ENCODE measurements around the gene HPS1.

HPS1 gene

GRCh38 chr10:98466861-98467505 lies 20.2 kb upstream of the HPS1 start:
- in situ Hi-C loops (cut with MboI; ENCODE audit: low sequenced_read_pairs) = loop anchor here (10.0 to 25.0 kb wide), 2 partner anchors 578 to 795 kb away; no protein-coding TSS in a partner anchor

- in situ Hi-C loops (cut with MboI; ENCODE audit: low sequenced_read_pairs) = loop anchor here (10.0 to 25.0 kb wide), 2 partner anchors 579 to 796 kb away; no protein-coding TSS in a partner anchor
These were observed 19.1 kb upstream of the HPS1 start for GRCh38 chr10:98465866-98466265.

- in situ Hi-C loops (cut with MboI; ENCODE audit: low sequenced_read_pairs) = loop anchor here (10.0 to 25.0 kb wide), 2 partner anchors 581 to 798 kb away; no protein-coding TSS in a partner anchor
These were observed 17.4 kb upstream of the HPS1 start for GRCh38 chr10:98463976-98464754.

- in situ Hi-C loops (cut with MboI; ENCODE audit: low sequenced_read_pairs) = loop anchor here (10.0 to 25.0 kb wide), 2 partner anchors 582 to 799 kb away; no protein-coding TSS in a partner anchor
These were observed 16.3 kb upstream of the HPS1 start for GRCh38 chr10:98463016-98463415.

GRCh38 chr10:98461500-98461842 lies 14.7 kb upstream of the HPS1 start:
- in situ Hi-C loops (cut with MboI; ENCODE audit: low sequenced_read_pairs) = loop anchor here (10.0 to 25.0 kb wide), 2 partner anchors 583 to 801 kb away; no protein-coding TSS in a partner anchor

GRCh38 chr10:98460837-98461499 lies 14.2 kb upstream of the HPS1 start:
- in situ Hi-C loops (cut with MboI; ENCODE audit: low sequenced_read_pairs) = loop anchor here (10.0 to 25.0 kb wide), 2 partner anchors 584 to 801 kb away; no protein-coding TSS in a partner anchor

GRCh38 chr10:98458809-98459784 lies 12.4 kb upstream of the HPS1 start:
- in situ Hi-C loops (cut with MboI; ENCODE audit: low sequenced_read_pairs) = loop anchor here (25.0 kb wide), 1 partner anchor 803 kb away; no protein-coding TSS in a partner anchor

GRCh38 chr10:98457721-98458120 lies 11.0 kb upstream of the HPS1 start:
- in situ Hi-C loops (cut with MboI; ENCODE audit: low sequenced_read_pairs) = loop anchor here (25.0 kb wide), 1 partner anchor 805 kb away; no protein-coding TSS in a partner anchor

GRCh38 chr10:98456686-98457482 lies 10.1 kb upstream of the HPS1 start:
- in situ Hi-C loops (cut with MboI; ENCODE audit: low sequenced_read_pairs) = loop anchor here (25.0 kb wide), 1 partner anchor 805 kb away; no protein-coding TSS in a partner anchor

GRCh38 chr10:98456043-98456570 lies 9.4 kb upstream of the HPS1 start:
- in situ Hi-C loops (cut with MboI; ENCODE audit: low sequenced_read_pairs) = loop anchor here (25.0 kb wide), 1 partner anchor 806 kb away; no protein-coding TSS in a partner anchor

- in situ Hi-C loops (cut with MboI; ENCODE audit: low sequenced_read_pairs) = loop anchor here (25.0 kb wide), 1 partner anchor 809 kb away; no protein-coding TSS in a partner anchor
These were observed 7.0 kb upstream of the HPS1 start for GRCh38 chr10:98453729-98454128.

- in situ Hi-C loops (cut with MboI; ENCODE audit: low sequenced_read_pairs) = loop anchor here (25.0 kb wide), 1 partner anchor 812 kb away; no protein-coding TSS in a partner anchor
These were observed 3.9 kb upstream of the HPS1 start for GRCh38 chr10:98450618-98451017.

- in situ Hi-C loops (cut with MboI; ENCODE audit: low sequenced_read_pairs) = no loop called here
These were observed 2.6 kb upstream of the HPS1 start for GRCh38 chr10:98449287-98449686.

GRCh38 chr10:98446151-98446660 lies 529 bp downstream of the HPS1 start:
- in situ Hi-C loops (cut with MboI; ENCODE audit: low sequenced_read_pairs) = no loop called here

- in situ Hi-C loops (cut with MboI; ENCODE audit: low sequenced_read_pairs) = no loop called here
These were observed 1.4 kb downstream of the HPS1 start for GRCh38 chr10:98445200-98445812.

GRCh38 chr10:98444314-98445006 lies 2.3 kb downstream of the HPS1 start:
- in situ Hi-C loops (cut with MboI; ENCODE audit: low sequenced_read_pairs) = no loop called here

- in situ Hi-C loops (cut with MboI; ENCODE audit: low sequenced_read_pairs) = no loop called here
These were observed 8.0 kb downstream of the HPS1 start for GRCh38 chr10:98438715-98439114.
